Measurements from ENCODE around the gene TSTD1. TPM values are rescaled to one million over a fixed set of nuclear protein-coding genes. Genes with fewer than 3 reads are reported as not detected.

Gene TSTD1
- total RNA-seq, 1 donor from 2014 or later, result 112 TPM

- peak within 1 kb of the TSS; percentile 66 for H3K4me3 ChIP-seq (ENCODE audit: low read depth, low read length)
- no peak for TF ChIP-seq CTCF (IDR thresholded peaks at IDR 0.05; ENCODE audit: insufficient read depth, low read length, poor library complexity, severe bottlenecking)
- no peaks in the 10 kb centered on the region for H3K36me3 ChIP-seq (ENCODE audit: control insufficient read depth, insufficient read depth, low read length)
- H3K27me3 ChIP-seq (ENCODE audit: control insufficient read depth, insufficient read depth, low read length), result no peaks in the 10 kb centered on the region
- DNase-seq (ENCODE audit: low read depth), result peak; percentile 72
These were observed 7.2 kb upstream of the TSTD1 start, which contains the start of gene USF1 for GRCh38 chr1:161045736-161046604. Gene USF1, minus strand, starts transcription at chr1:161045977. Its CDS starts 2,702 bp downstream, at chr1:161043275.

GRCh38 chr1:161044908-161045735 lies 6.4 kb upstream of the TSTD1 start:
- DNase-seq (ENCODE audit: low read depth), result no peak
- H3K4me3 ChIP-seq (ENCODE audit: low read depth, low read length), result peak overlapping the region; percentile 66
- H3K36me3 ChIP-seq (ENCODE audit: control insufficient read depth, insufficient read depth, low read length), result no peaks in the 10 kb centered on the region
- no peak for TF ChIP-seq CTCF (IDR thresholded peaks at IDR 0.05; ENCODE audit: insufficient read depth, low read length, poor library complexity, severe bottlenecking)
- no peaks in the 10 kb centered on the region for H3K27me3 ChIP-seq (ENCODE audit: control insufficient read depth, insufficient read depth, low read length)

GRCh38 chr1:161044535-161044907 lies 5.8 kb upstream of the TSTD1 start:
- H3K36me3 ChIP-seq (ENCODE audit: control insufficient read depth, insufficient read depth, low read length), result peaks cover 3% of the 10 kb centered on the region
- no peak for TF ChIP-seq CTCF (IDR thresholded peaks at IDR 0.05; ENCODE audit: insufficient read depth, low read length, poor library complexity, severe bottlenecking)
- H3K27me3 ChIP-seq (ENCODE audit: control insufficient read depth, insufficient read depth, low read length), result no peaks in the 10 kb centered on the region
- no peak for DNase-seq (ENCODE audit: low read depth)
- H3K4me3 ChIP-seq (ENCODE audit: low read depth, low read length), result peak overlapping the region; percentile 66

- no peak for TF ChIP-seq CTCF (IDR thresholded peaks at IDR 0.05; ENCODE audit: insufficient read depth, low read length, poor library complexity, severe bottlenecking)
- Histone ChIP-seq H3K36me3 (ENCODE audit: control insufficient read depth, insufficient read depth, low read length) (peaks cover 3% of the 10 kb centered on the region), H3K27me3 (ENCODE audit: control insufficient read depth, insufficient read depth, low read length) (no peaks in the 10 kb centered on the region), H3K4me3 (ENCODE audit: low read depth, low read length) (no peak overlapping the region)
- DNase-seq (ENCODE audit: low read depth), result no peak
These were observed 782 bp upstream of the TSTD1 start for GRCh38 chr1:161039546-161039945.

GRCh38 chr1:161039154-161039545 lies 386 bp upstream of the TSTD1 start:
- H3K36me3 ChIP-seq (ENCODE audit: control insufficient read depth, insufficient read depth, low read length), result peaks cover 3% of the 10 kb centered on the region
- H3K4me3 ChIP-seq (ENCODE audit: low read depth, low read length), result peak overlapping the region; percentile 77
- TF ChIP-seq CTCF (IDR thresholded peaks at IDR 0.05; ENCODE audit: insufficient read depth, low read length, poor library complexity, severe bottlenecking), result no peak
- no peaks in the 10 kb centered on the region for H3K27me3 ChIP-seq (ENCODE audit: control insufficient read depth, insufficient read depth, low read length)
- DNase-seq (ENCODE audit: low read depth), result no peak
